Trophoblast cell (in vitro differentiated cells and primary cell): ENCODE results near the gene ENTPD1.

Source experiments
- DNase-seq, 2 donors: peaks; one replicate each; pipeline ENCODE4 v3.0.0-alpha.2; 2016
- H2AFZ ChIP-seq: 2 replicates; pipeline ENCODE4 v1.6.1; 2013; ENCODE audit warnings: low read length, moderate library complexity, mild to moderate bottlenecking; ENCODE audit not compliant: insufficient read depth, poor library complexity
- H2AK5ac ChIP-seq: 2 replicates; pipeline ENCODE4 v1.6.1; 2013; ENCODE audit warnings: mild to moderate bottlenecking, low read length
- H2BK120ac ChIP-seq: 2 replicates; pipeline ENCODE4 v1.6.1; 2013; ENCODE audit warnings: low read length, mild to moderate bottlenecking, moderate library complexity; ENCODE audit not compliant: insufficient read depth, poor library complexity
- H2BK12ac ChIP-seq: 2 replicates; pipeline ENCODE4 v1.6.1; 2013; ENCODE audit warnings: mild to moderate bottlenecking, low read length, moderate library complexity
- H2BK5ac ChIP-seq: 2 replicates; pipeline ENCODE4 v1.6.1; 2013; ENCODE audit warnings: low read length, low read depth, moderate library complexity, mild to moderate bottlenecking; ENCODE audit not compliant: poor library complexity
- H3K14ac ChIP-seq: 2 replicates; pipeline ENCODE4 v1.6.1; 2013; ENCODE audit warnings: mild to moderate bottlenecking, low read length
- H3K18ac ChIP-seq: 2 replicates; pipeline ENCODE4 v1.6.1; 2013; ENCODE audit warnings: mild to moderate bottlenecking, low read length
- H3K23ac ChIP-seq: 2 replicates; pipeline ENCODE4 v1.6.1; 2013; ENCODE audit warnings: low read length
- H3K27ac ChIP-seq: 2 replicates; pipeline ENCODE4 v1.5.1; 2013; ENCODE audit warnings: low read depth, mild to moderate bottlenecking, inconsistent platforms, low read length, moderate library complexity
- H3K27me3 ChIP-seq: 2 replicates; pipeline ENCODE4 v1.6.1; 2013; ENCODE audit warnings: inconsistent platforms, mild to moderate bottlenecking, low read length, moderate library complexity; ENCODE audit not compliant: insufficient read depth
- H3K36me3 ChIP-seq, 2 experiments: 1 replicate in 1 of 2; 2 replicates in 1 of 2; pipeline ENCODE4 v1.6.1; 2013; ENCODE audit warnings: low read length in 2 of 2, mild to moderate bottlenecking in 2 of 2, moderate library complexity in 1 of 2; ENCODE audit not compliant: insufficient read depth in 2 of 2, control insufficient read depth in 1 of 2
- H3K4ac ChIP-seq: 2 replicates; pipeline ENCODE4 v1.6.1; 2013; ENCODE audit warnings: low read depth, mild to moderate bottlenecking, low read length, moderate library complexity
- H3K4me1 ChIP-seq, 2 experiments: 1 replicate in 1 of 2; 2 replicates in 1 of 2; pipeline ENCODE4 v1.6.1; 2013; ENCODE audit warnings: low read length in 2 of 2, mild to moderate bottlenecking in 2 of 2, moderate library complexity in 1 of 2; ENCODE audit not compliant: insufficient read depth in 2 of 2, control insufficient read depth in 1 of 2
- H3K4me2 ChIP-seq: 2 replicates; pipeline ENCODE4 v1.6.1; 2013; ENCODE audit warnings: inconsistent platforms, mild to moderate bottlenecking, low read length, moderate library complexity
- H3K4me3 ChIP-seq: 2 replicates; pipeline ENCODE4 v1.5.1; 2013; ENCODE audit warnings: mild to moderate bottlenecking, low read depth, low read length, inconsistent platforms
- H3K79me1 ChIP-seq: one replicate; pipeline ENCODE4 v1.6.1; 2013; ENCODE audit warnings: low read length
- H3K79me2 ChIP-seq: 2 replicates; pipeline ENCODE4 v1.6.1; 2013; ENCODE audit warnings: low read length, mild to moderate bottlenecking; ENCODE audit not compliant: control insufficient read depth, insufficient read depth, poor library complexity
- H3K9ac ChIP-seq: 2 replicates; pipeline ENCODE4 v1.6.1; 2013; ENCODE audit warnings: mild to moderate bottlenecking, low read length
- H3K9me3 ChIP-seq: 2 replicates; pipeline ENCODE4 v1.6.1; 2013; ENCODE audit warnings: low read depth, mild to moderate bottlenecking, control low read depth, inconsistent platforms, low read length; ENCODE audit not compliant: insufficient read depth
- H4K12ac ChIP-seq: 2 replicates; pipeline ENCODE4 v1.6.1; 2013; ENCODE audit warnings: low read depth, mild to moderate bottlenecking, low read length, moderate library complexity
- H4K8ac ChIP-seq: 2 replicates; pipeline ENCODE4 v1.6.1; 2013; ENCODE audit warnings: low read depth, mild to moderate bottlenecking, low read length, moderate library complexity
- H4K91ac ChIP-seq: one replicate; pipeline ENCODE4 v1.6.1; 2013; ENCODE audit warnings: low read depth, mild to moderate bottlenecking, low read length, moderate library complexity
- WGBS: extraction: QIAGEN DNeasy Blood & Tissue Kit; methylation state at CpG from one replicate; pipeline ENCODE4 v1.1.7; 2013; ENCODE audit warnings: missing lambda C conversion rate; ENCODE audit not compliant: insufficient read length, insufficient coverage; ENCODE audit errors: extremely low coverage; 5-methylcytosine and 5-hydroxymethylcytosine counted together

The ENTPD1 gene

DNA sequence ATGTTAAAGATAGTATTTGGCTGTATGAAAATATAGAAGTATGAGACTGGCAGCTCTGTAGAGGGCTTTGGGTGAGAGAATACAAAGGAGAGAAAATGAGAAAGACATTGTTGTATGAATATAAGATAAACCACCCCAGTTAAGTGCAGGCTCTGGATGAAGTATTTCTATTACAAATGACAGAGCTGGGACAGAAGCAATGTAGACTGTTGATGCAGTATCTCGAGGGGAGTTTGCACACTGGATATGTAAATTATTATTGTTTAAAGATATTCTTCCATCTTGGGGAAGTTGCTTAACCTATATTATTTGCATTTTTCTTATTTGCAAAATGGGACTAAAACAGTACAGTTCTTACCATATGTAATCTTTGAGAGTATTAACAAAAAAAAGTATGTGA lies 31.5 kb downstream of the ENTPD1 start:
- no peaks in the 10 kb centered on the region for H3K9me3 ChIP-seq

DNA sequence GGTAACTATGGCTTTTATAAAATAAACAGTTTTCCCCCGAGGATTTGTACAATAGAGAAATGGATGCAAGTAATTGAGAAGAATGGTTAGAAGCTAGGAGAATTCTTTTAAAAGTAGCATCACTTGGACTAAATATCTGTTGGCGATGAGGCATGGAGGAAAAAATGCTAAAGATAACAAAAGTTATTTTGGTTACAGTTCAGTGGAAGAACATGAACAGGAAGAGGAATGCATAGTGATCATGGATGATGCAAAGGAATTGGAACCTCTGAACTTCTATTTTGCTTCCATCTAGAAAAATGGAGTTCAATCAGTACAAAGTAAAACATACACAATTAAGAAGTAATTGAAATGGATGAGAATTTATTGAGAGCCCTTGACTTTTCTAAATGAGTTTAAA lies 32.9 kb downstream of the ENTPD1 start:
- Histone ChIP-seq H3K23ac (no peak overlapping the region), H3K4me1 (peaks cover 0 to 3% of the 10 kb centered on the region in 2 experiments), H2BK120ac (no peak overlapping the region), H3K4me3 (no peak overlapping the region), H2AK5ac (no peak overlapping the region), H4K91ac (no peak overlapping the region), H3K9ac (no peak overlapping the region), H3K14ac (no peak overlapping the region), H3K27ac (no peak overlapping the region), H3K9me3 (no peaks in the 10 kb centered on the region), H4K8ac (no peak overlapping the region), H3K27me3 (no peaks in the 10 kb centered on the region), H3K36me3 (no peaks in the 10 kb centered on the region), H2BK12ac (no peak overlapping the region), H3K18ac (no peak overlapping the region), H3K4ac (no peak overlapping the region), H3K79me2 (no peaks in the 10 kb centered on the region), H4K12ac (no peak overlapping the region), H2AFZ (no peak overlapping the region), H3K79me1 (no peaks in the 10 kb centered on the region), H3K4me2 (no peak overlapping the region), H2BK5ac (no peak overlapping the region)
- peak; percentile 11 to 78 for DNase-seq
- no CpG with 5 or more reads among the region's 2 CpGs for whole genome bisulfite sequencing

More for the DNA sequence above, 31.5 kb downstream of the ENTPD1 start:
- Histone ChIP-seq H3K9ac (no peak overlapping the region), H2BK120ac (no peak overlapping the region), H2BK5ac (no peak overlapping the region), H3K14ac (no peak overlapping the region), H3K36me3 (no peaks in the 10 kb centered on the region), H2AFZ (no peak overlapping the region), H4K12ac (no peak overlapping the region), H3K27ac (no peak overlapping the region), H4K91ac (no peak overlapping the region), H3K18ac (no peak overlapping the region), H3K23ac (no peak overlapping the region), H3K27me3 (no peaks in the 10 kb centered on the region), H3K4ac (no peak overlapping the region), H3K4me3 (no peak overlapping the region), H3K4me1 (no peaks in the 10 kb centered on the region), H3K4me2 (no peak overlapping the region), H4K8ac (no peak overlapping the region), H2BK12ac (no peak overlapping the region), H3K79me1 (no peaks in the 10 kb centered on the region), H3K79me2 (no peaks in the 10 kb centered on the region), H2AK5ac (no peak overlapping the region)
- DNase-seq: no peak
- no CpG with 5 or more reads among the region's 1 CpG for WGBS

DNA sequence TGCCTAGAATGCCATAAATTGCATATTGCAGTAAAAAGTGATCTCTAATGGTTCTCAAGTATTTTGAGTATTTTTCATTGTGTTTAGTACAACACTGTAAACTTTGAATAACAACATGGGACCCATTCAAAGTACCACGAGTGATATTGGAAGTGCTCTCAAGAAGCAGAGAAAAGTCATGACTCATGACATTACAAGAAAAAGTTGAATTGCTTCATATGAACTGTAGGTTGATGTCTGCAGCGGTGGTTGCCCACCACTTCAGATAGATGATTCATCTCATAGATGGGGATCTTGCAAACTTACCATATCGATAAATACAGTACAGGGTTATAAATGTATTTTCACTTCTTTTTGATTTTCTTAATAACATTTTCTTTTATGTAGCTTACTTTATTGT lies 33.9 kb downstream of the ENTPD1 start:
- WGBS: no CpG with 5 or more reads among the region's 3 CpGs
- no peak overlapping the region for H3K18ac ChIP-seq

DNA sequence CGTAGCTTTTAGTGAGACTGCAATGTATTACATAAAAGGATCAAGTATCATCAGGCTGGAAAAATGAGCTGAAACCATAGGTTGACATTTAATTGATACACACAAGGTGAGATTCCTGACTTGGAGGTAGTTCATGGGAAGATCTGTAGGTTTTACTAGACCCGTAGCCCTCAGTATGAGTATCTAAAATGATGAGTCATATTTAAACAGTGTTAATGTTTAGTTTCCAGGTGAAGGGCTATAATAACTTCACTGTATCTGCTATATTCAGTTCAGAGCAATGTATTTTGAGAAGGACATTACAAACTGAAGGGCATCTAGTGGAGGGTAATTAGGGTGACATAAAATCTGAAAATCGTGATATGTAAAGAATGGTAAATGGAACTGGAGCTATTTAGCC lies 35.0 kb downstream of the ENTPD1 start:
- H3K79me1 ChIP-seq: no peaks in the 10 kb centered on the region
- no peak overlapping the region for H3K9ac ChIP-seq
- no peak overlapping the region for H3K18ac ChIP-seq
- H3K27me3 ChIP-seq: no peaks in the 10 kb centered on the region
- peak in 1 of 2 donors; percentile 57 for DNase-seq
- no peak overlapping the region for H4K12ac ChIP-seq
- H3K36me3 ChIP-seq: no peaks in the 10 kb centered on the region
- H3K9me3 ChIP-seq: no peaks in the 10 kb centered on the region
- no peak overlapping the region for H4K8ac ChIP-seq
- no peak overlapping the region for H3K4me2 ChIP-seq
- WGBS: no CpG with 5 or more reads among the region's 3 CpGs
- no peak overlapping the region for H3K14ac ChIP-seq
- H3K4me3 ChIP-seq: no peak overlapping the region
- H3K4ac ChIP-seq: no peak overlapping the region
- no peak overlapping the region for H3K23ac ChIP-seq
- no peak overlapping the region for H2AFZ ChIP-seq
- no peak overlapping the region for H2BK12ac ChIP-seq
- H2AK5ac ChIP-seq: no peak overlapping the region
- no peak overlapping the region for H4K91ac ChIP-seq
- no peak overlapping the region for H3K27ac ChIP-seq
- no peak overlapping the region for H2BK5ac ChIP-seq
- H3K79me2 ChIP-seq: no peaks in the 10 kb centered on the region
- peaks cover 0 to 3% of the 10 kb centered on the region in 2 experiments for H3K4me1 ChIP-seq
- H2BK120ac ChIP-seq: no peak overlapping the region

More for the DNA sequence above, 33.9 kb downstream of the ENTPD1 start:
- H4K8ac ChIP-seq: no peak overlapping the region
- no peak overlapping the region for H3K4me2 ChIP-seq
- no peak overlapping the region for H3K14ac ChIP-seq
- H2BK12ac ChIP-seq: no peak overlapping the region
- peak in 1 of 2 donors; percentile 23 for DNase-seq
- H3K4ac ChIP-seq: no peak overlapping the region
- no peaks in the 10 kb centered on the region for H3K79me2 ChIP-seq
- no peak overlapping the region for H2BK5ac ChIP-seq
- no peak overlapping the region for H3K9ac ChIP-seq
- no peaks in the 10 kb centered on the region for H3K79me1 ChIP-seq
- H3K36me3 ChIP-seq: no peaks in the 10 kb centered on the region
- H2BK120ac ChIP-seq: no peak overlapping the region
- H2AK5ac ChIP-seq: no peak overlapping the region
- no peak overlapping the region for H2AFZ ChIP-seq
- H4K91ac ChIP-seq: no peak overlapping the region
- no peak overlapping the region for H3K27ac ChIP-seq
- peaks cover 0 to 3% of the 10 kb centered on the region in 2 experiments for H3K4me1 ChIP-seq
- no peaks in the 10 kb centered on the region for H3K9me3 ChIP-seq
- H4K12ac ChIP-seq: no peak overlapping the region
- no peak overlapping the region for H3K4me3 ChIP-seq
- no peak overlapping the region for H3K23ac ChIP-seq
- no peaks in the 10 kb centered on the region for H3K27me3 ChIP-seq
